ENCODE results near the gene ZC3H18.

DNA sequence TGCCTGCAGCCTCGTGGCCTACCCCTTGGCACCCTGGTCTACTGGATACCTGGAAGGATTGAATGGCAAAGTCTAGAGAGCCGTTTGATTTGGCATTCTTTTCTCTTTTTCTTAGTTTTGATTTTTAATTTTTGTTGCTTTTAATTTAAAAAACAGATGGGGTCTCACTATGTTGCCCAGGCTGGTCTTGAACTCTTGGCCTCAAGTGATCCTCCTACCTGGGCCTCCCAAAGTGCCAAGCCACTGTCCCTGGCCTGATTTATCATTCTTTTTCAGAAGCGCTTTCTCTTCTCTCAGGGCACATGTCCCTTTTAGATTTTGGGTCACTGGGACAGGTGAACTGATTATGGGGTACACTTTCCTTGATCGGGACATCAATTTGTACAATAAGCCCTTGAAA is 10.8 kb downstream of the ZC3H18 start:
- TF ChIP-seq, protein P1, sequence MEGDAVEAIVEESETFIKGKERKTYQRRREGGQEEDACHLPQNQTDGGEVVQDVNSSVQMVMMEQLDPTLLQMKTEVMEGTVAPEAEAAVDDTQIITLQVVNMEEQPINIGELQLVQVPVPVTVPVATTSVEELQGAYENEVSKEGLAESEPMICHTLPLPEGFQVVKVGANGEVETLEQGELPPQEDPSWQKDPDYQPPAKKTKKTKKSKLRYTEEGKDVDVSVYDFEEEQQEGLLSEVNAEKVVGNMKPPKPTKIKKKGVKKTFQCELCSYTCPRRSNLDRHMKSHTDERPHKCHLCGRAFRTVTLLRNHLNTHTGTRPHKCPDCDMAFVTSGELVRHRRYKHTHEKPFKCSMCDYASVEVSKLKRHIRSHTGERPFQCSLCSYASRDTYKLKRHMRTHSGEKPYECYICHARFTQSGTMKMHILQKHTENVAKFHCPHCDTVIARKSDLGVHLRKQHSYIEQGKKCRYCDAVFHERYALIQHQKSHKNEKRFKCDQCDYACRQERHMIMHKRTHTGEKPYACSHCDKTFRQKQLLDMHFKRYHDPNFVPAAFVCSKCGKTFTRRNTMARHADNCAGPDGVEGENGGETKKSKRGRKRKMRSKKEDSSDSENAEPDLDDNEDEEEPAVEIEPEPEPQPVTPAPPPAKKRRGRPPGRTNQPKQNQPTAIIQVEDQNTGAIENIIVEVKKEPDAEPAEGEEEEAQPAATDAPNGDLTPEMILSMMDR (IDR thresholded peaks at IDR 0.05), result no peak
- TF ChIP-seq POLR2A (IDR thresholded peaks at IDR 0.05), result no peak

Measured in right lobe of liver (tissue), 4 donors.